ENCODE data around the gene ADAMTS9.

DNA sequence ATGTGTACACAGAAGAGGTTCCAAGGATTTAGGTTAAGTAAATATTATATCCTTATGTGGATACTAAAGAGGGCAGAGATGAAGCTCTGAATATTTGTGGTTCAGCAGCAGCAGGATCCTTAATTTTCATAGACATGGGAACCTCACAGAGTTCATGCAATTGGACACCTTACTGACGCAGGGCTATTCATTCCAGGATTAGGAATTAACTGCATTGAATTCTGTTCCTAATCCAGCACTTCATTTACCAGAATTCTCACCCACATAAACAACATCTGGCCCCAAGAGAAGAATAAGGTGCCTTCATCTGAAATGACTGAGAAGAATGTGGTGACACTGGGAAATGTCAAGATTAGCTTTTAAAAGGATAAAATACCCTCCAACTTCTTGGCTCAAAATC, 62.4 kb downstream of the ADAMTS9 start:
- TF ChIP-seq POLR2A (IDR thresholded peaks at IDR 0.05) = no peak
- TF ChIP-seq, protein P1, sequence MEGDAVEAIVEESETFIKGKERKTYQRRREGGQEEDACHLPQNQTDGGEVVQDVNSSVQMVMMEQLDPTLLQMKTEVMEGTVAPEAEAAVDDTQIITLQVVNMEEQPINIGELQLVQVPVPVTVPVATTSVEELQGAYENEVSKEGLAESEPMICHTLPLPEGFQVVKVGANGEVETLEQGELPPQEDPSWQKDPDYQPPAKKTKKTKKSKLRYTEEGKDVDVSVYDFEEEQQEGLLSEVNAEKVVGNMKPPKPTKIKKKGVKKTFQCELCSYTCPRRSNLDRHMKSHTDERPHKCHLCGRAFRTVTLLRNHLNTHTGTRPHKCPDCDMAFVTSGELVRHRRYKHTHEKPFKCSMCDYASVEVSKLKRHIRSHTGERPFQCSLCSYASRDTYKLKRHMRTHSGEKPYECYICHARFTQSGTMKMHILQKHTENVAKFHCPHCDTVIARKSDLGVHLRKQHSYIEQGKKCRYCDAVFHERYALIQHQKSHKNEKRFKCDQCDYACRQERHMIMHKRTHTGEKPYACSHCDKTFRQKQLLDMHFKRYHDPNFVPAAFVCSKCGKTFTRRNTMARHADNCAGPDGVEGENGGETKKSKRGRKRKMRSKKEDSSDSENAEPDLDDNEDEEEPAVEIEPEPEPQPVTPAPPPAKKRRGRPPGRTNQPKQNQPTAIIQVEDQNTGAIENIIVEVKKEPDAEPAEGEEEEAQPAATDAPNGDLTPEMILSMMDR (IDR thresholded peaks at IDR 0.05 in 4 of 5, conservative IDR thresholded peaks at IDR 0.05 in 1 of 5) = no peak
